Osteoblast (primary cell): ENCODE data around the gene TACC2. TPM values are rescaled to one million over a fixed set of nuclear protein-coding genes. Genes with fewer than 3 reads are reported as not detected.
"Not testable (repeated sequence)": the region's sequence is repeated elsewhere in the genome, so short reads cannot be mapped to it uniquely, and the experiment has no call there.

ENCODE experiments used
- DNase-seq: peaks from one replicate; pipeline ENCODE4 v3.0.0; 2011; ENCODE audit warnings: low spot score, mixed read lengths; ENCODE audit not compliant: insufficient read length; ENCODE audit errors: missing footprints
- H2AFZ ChIP-seq: 2 replicates; pipeline ENCODE4 v1.6.0; 2011; ENCODE audit warnings: mild to moderate bottlenecking, low read length
- H3K27ac ChIP-seq: 2 replicates; pipeline ENCODE4 v1.5.1; 2011; ENCODE audit warnings: mild to moderate bottlenecking, low read depth, low read length, moderate library complexity
- H3K27me3 ChIP-seq: 2 replicates; pipeline ENCODE4 v1.6.0; 2012; ENCODE audit warnings: mild to moderate bottlenecking, control low read depth, inconsistent platforms, low read length, moderate library complexity; ENCODE audit not compliant: insufficient read depth
- H3K36me3 ChIP-seq: 2 replicates; pipeline ENCODE4 v1.5.1; 2011; ENCODE audit warnings: mild to moderate bottlenecking, low read length, control low read depth, moderate library complexity; ENCODE audit not compliant: insufficient read depth
- H3K4me1 ChIP-seq: 2 replicates; pipeline ENCODE4 v1.5.1; 2011; ENCODE audit warnings: mild to moderate bottlenecking, low read length, control low read depth, moderate library complexity; ENCODE audit not compliant: insufficient read depth
- H3K4me2 ChIP-seq: 2 replicates; pipeline ENCODE4 v1.6.0; 2011; ENCODE audit warnings: mild to moderate bottlenecking, low read length; ENCODE audit not compliant: insufficient read depth
- H3K4me3 ChIP-seq: fragments of 200-600 bp; sonication (generic); 3 replicates; pipeline ENCODE4 v1.5.1; 2012; ENCODE audit warnings: mild to moderate bottlenecking, low read length, inconsistent platforms; ENCODE audit not compliant: insufficient read depth
- H3K79me2 ChIP-seq: 2 replicates; pipeline ENCODE4 v1.6.0; 2012; ENCODE audit warnings: mild to moderate bottlenecking, low read length, control low read depth, inconsistent platforms; ENCODE audit not compliant: insufficient read depth
- H3K9me3 ChIP-seq: 2 replicates; pipeline ENCODE4 v1.5.1; 2011; ENCODE audit warnings: low read depth, low read length, control low read depth
- H4K20me1 ChIP-seq: 2 replicates; pipeline ENCODE4 v1.6.0; 2012; ENCODE audit warnings: mild to moderate bottlenecking, low read length, control low read depth; ENCODE audit not compliant: insufficient read depth
- total RNA-seq: library from RNA; depleted of rRNA; stranded (reverse); fragments of >200 nt; gene quantifications from 2 replicates; pipeline ENCODE4 v1.2.3, GENCODE V29; 2012
- TF ChIP-seq, protein P1 (sequence below): IDR thresholded peaks from 2 replicates; pipeline ENCODE4 v1.5.1; 2011; ENCODE audit warnings: mild to moderate bottlenecking, low read depth, low read length, moderate library complexity; ENCODE audit errors: extremely low read depth

Gene TACC2
- total RNA-seq, 1 donor = 5.8 TPM

GRCh38 chr10:122199070-122199469 is 210.1 kb downstream of the TACC2 start:
- Histone ChIP-seq H3K9me3 (no peaks in the 10 kb centered on the region), H4K20me1 (no peaks in the 10 kb centered on the region), H3K36me3 (no peaks in the 10 kb centered on the region), H3K4me3 (no peak overlapping the region), H3K27ac (no peak overlapping the region), H2AFZ (no peak overlapping the region), H3K4me2 (no peak overlapping the region), H3K27me3 (no peaks in the 10 kb centered on the region), H3K4me1 (no peaks in the 10 kb centered on the region), H3K79me2 (no peaks in the 10 kb centered on the region)
- DNase-seq = peak; percentile 10
- TF ChIP-seq, protein P1, sequence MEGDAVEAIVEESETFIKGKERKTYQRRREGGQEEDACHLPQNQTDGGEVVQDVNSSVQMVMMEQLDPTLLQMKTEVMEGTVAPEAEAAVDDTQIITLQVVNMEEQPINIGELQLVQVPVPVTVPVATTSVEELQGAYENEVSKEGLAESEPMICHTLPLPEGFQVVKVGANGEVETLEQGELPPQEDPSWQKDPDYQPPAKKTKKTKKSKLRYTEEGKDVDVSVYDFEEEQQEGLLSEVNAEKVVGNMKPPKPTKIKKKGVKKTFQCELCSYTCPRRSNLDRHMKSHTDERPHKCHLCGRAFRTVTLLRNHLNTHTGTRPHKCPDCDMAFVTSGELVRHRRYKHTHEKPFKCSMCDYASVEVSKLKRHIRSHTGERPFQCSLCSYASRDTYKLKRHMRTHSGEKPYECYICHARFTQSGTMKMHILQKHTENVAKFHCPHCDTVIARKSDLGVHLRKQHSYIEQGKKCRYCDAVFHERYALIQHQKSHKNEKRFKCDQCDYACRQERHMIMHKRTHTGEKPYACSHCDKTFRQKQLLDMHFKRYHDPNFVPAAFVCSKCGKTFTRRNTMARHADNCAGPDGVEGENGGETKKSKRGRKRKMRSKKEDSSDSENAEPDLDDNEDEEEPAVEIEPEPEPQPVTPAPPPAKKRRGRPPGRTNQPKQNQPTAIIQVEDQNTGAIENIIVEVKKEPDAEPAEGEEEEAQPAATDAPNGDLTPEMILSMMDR = no peak

GRCh38 chr10:122199689-122200088 is 210.7 kb downstream of the TACC2 start:
- no peak for DNase-seq
- H3K27ac ChIP-seq = no peak overlapping the region
- H3K4me3 ChIP-seq = no peak overlapping the region
- no peaks in the 10 kb centered on the region for H4K20me1 ChIP-seq
- no peaks in the 10 kb centered on the region for H3K9me3 ChIP-seq
- no peak overlapping the region for H3K4me2 ChIP-seq
- no peaks in the 10 kb centered on the region for H3K79me2 ChIP-seq
- H3K4me1 ChIP-seq = no peaks in the 10 kb centered on the region
- no peaks in the 10 kb centered on the region for H3K36me3 ChIP-seq
- no peaks in the 10 kb centered on the region for H3K27me3 ChIP-seq
- TF ChIP-seq, protein P1 = no peak
- H2AFZ ChIP-seq = no peak overlapping the region

DNA sequence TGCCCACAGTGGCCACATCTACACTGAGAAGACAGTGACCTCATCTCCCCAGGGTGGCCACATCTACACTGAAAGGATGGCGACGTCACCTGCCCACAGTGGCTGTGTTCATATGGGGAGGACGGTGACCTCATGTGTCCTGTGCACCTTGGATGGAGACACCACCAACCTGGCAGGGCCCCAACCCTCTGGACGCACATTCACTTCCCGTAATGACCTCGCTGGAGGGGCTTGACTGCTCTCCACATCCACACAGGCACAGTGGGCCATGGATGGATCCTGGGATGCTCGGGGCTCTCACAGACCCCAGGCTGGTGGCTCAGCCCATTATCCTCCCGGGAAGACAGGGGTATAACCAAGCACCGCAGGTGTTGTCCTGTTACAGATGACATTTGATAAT is 212.4 kb downstream of the TACC2 start:
- DNase-seq = no peak

GRCh38 chr10:122203180-122203579 is 214.2 kb downstream of the TACC2 start:
- not testable (repeated sequence) for DNase-seq, H3K9me3 ChIP-seq, H3K79me2 ChIP-seq, H3K27ac ChIP-seq, H4K20me1 ChIP-seq, H3K36me3 ChIP-seq, H2AFZ ChIP-seq, H3K4me1 ChIP-seq, H3K4me3 ChIP-seq, H3K4me2 ChIP-seq, H3K27me3 ChIP-seq

More for the DNA sequence above, 212.4 kb downstream of the TACC2 start:
- H3K27ac ChIP-seq = no peak overlapping the region
- H3K36me3 ChIP-seq = no peaks in the 10 kb centered on the region
- H3K9me3 ChIP-seq = no peaks in the 10 kb centered on the region
- H3K4me2 ChIP-seq = no peak overlapping the region
- no peaks in the 10 kb centered on the region for H3K4me1 ChIP-seq
- H4K20me1 ChIP-seq = peaks cover 3% of the 10 kb centered on the region
- no peak overlapping the region for H2AFZ ChIP-seq
- TF ChIP-seq, protein P1 = no peak
- H3K79me2 ChIP-seq = no peaks in the 10 kb centered on the region
- H3K27me3 ChIP-seq = no peaks in the 10 kb centered on the region
- H3K4me3 ChIP-seq = no peak overlapping the region
